Measurements from ENCODE around the gene TRIM66. TPM values are rescaled to one million over a fixed set of nuclear protein-coding genes. Genes with fewer than 3 reads are reported as not detected.

The TRIM66 gene
- total RNA-seq, 4 donors from 2014 or later = 11.7 to 19.7 (median 14.3) TPM

GRCh38 chr11:8720868-8721608, 38.6 kb upstream of the TRIM66 start:
- in situ Hi-C loops (cut with MboI; ENCODE audit: low pct_ligation_motif_present in 1 of 4, low pct_unique_long_range_greater_than_20kb in 1 of 4, low sequenced_read_pairs in 3 of 4) = no loop called here
- peak overlapping the region; percentile 81 to 93 (median 90) for H3K27ac ChIP-seq
- H3K36me3 ChIP-seq = peaks cover 0 to 2% (median 0%) of the 10 kb centered on the region in 4 donors
- peaks cover 52 to 86% (median 65%) of the 10 kb centered on the region in 4 donors for H3K4me1 ChIP-seq
- H3K4me3 ChIP-seq = no peak overlapping the region
- H3K9me3 ChIP-seq = no peaks in the 10 kb centered on the region
- H3K27me3 ChIP-seq = no peaks in the 10 kb centered on the region
- intact Hi-C loops (cut with DNase I; ENCODE audit: low total_unique reads) = no loop called here
- WGBS, 2 donors (ENCODE audit: low coverage in 1 of 2) = 32% methylated on average over 4 of the region's 5 CpGs; no CpG with 5 or more reads in 1 of the 2 donors
- peak; percentile 62 for DNase-seq
- TF ChIP-seq POLR2A (IDR thresholded peaks at IDR 0.05) (no peak), EP300 (IDR thresholded peaks at IDR 0.05; ENCODE audit: low read depth) (peak; percentile 36), POLR2AphosphoS5 (IDR thresholded peaks at IDR 0.05) (peak in 2 of 3 donors; percentile 46 to 58)
- TF ChIP-seq, protein P1, sequence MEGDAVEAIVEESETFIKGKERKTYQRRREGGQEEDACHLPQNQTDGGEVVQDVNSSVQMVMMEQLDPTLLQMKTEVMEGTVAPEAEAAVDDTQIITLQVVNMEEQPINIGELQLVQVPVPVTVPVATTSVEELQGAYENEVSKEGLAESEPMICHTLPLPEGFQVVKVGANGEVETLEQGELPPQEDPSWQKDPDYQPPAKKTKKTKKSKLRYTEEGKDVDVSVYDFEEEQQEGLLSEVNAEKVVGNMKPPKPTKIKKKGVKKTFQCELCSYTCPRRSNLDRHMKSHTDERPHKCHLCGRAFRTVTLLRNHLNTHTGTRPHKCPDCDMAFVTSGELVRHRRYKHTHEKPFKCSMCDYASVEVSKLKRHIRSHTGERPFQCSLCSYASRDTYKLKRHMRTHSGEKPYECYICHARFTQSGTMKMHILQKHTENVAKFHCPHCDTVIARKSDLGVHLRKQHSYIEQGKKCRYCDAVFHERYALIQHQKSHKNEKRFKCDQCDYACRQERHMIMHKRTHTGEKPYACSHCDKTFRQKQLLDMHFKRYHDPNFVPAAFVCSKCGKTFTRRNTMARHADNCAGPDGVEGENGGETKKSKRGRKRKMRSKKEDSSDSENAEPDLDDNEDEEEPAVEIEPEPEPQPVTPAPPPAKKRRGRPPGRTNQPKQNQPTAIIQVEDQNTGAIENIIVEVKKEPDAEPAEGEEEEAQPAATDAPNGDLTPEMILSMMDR (IDR thresholded peaks at IDR 0.05) = no peak

GRCh38 chr11:8720352-8720751, 37.9 kb upstream of the TRIM66 start:
- Histone ChIP-seq H3K4me1 (peaks cover 52 to 93% (median 69%) of the 10 kb centered on the region in 4 donors), H3K27me3 (no peaks in the 10 kb centered on the region), H3K9me3 (no peaks in the 10 kb centered on the region), H3K36me3 (peaks cover 0 to 9% (median under 1%) of the 10 kb centered on the region in 4 donors), H3K27ac (peak overlapping the region; percentile 81 to 93 (median 90)), H3K4me3 (no peak overlapping the region)
- DNase-seq = no peak
- no peak for TF ChIP-seq POLR2A (IDR thresholded peaks at IDR 0.05)
- no peak for TF ChIP-seq EP300 (IDR thresholded peaks at IDR 0.05; ENCODE audit: low read depth)
- TF ChIP-seq, protein P1 (IDR thresholded peaks at IDR 0.05) = no peak
- no peak for TF ChIP-seq POLR2AphosphoS5 (IDR thresholded peaks at IDR 0.05)
- 31% methylated on average over 3 of the region's 3 CpGs; no CpG with 5 or more reads in 1 of the 2 donors for WGBS, 2 donors (ENCODE audit: low coverage in 1 of 2)
- intact Hi-C loops (cut with DNase I; ENCODE audit: low total_unique reads) = no loop called here
- in situ Hi-C loops (cut with MboI; ENCODE audit: low pct_ligation_motif_present in 1 of 4, low pct_unique_long_range_greater_than_20kb in 1 of 4, low sequenced_read_pairs in 3 of 4) = no loop called here

DNA sequence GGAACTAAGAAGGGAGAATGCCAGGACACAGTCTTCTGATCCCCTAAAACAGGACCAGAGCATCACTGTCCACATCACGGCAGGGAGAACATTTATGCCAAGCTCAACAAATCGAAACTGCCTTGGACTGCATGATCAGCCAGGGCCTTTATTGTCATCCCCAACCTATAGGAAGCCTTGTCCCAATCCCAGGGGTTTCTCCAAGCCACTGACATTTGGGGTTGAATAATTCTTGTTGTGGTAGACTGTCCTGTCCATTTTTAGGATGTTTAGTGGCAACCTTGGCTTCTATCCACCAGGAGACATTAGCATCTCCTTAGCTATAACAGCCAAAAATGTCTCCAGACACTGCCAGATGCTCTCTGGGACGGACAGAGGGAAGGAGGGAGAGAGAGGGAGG, 37.3 kb upstream of the TRIM66 start:
- Histone ChIP-seq H3K4me1 (peaks cover 52 to 95% (median 69%) of the 10 kb centered on the region in 4 donors), H3K27ac (peak overlapping the region; percentile 81 to 93 (median 90)), H3K4me3 (no peak overlapping the region), H3K9me3 (no peaks in the 10 kb centered on the region), H3K36me3 (peaks cover 0 to 14% (median 3%) of the 10 kb centered on the region in 4 donors), H3K27me3 (no peaks in the 10 kb centered on the region)
- DNase-seq = no peak
- TF ChIP-seq POLR2AphosphoS5 (IDR thresholded peaks at IDR 0.05) = no peak
- TF ChIP-seq POLR2A (IDR thresholded peaks at IDR 0.05) = no peak
- TF ChIP-seq, protein P1 (IDR thresholded peaks at IDR 0.05) = no peak
- TF ChIP-seq EP300 (IDR thresholded peaks at IDR 0.05; ENCODE audit: low read depth) = no peak
- 60 to 61% methylated on average over 1 to 3 of the region's 3 CpGs for WGBS, 2 donors (ENCODE audit: low coverage in 1 of 2)
- in situ Hi-C loops (cut with MboI; ENCODE audit: low pct_ligation_motif_present in 1 of 4, low pct_unique_long_range_greater_than_20kb in 1 of 4, low sequenced_read_pairs in 3 of 4) (no loop called here), intact Hi-C loops (cut with DNase I; ENCODE audit: low total_unique reads) (no loop called here)

DNA sequence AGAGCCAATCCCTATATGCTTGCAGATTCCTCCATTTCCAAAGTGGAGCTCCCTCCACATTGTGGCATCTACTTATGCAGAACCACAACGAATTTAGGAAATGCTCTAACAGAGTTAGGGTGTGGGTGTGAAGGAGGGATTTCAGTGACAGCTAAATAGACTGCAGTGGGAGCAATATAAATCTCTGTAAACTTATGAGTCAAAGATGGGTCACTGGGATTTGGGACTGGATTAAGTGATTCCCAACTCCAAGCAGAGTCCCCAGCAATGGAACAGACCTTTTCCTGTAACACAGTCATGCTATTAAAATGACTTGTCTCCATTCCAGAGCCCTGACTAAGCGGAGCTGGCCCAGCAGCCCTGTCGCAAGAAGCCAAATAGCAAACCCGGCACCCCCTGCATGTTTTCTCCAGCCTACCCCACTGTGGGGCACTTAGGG, 36.8 kb upstream of the TRIM66 start:
- H3K4me1 ChIP-seq = peaks cover 52 to 92% (median 64%) of the 10 kb centered on the region in 4 donors
- H3K9me3 ChIP-seq = no peaks in the 10 kb centered on the region
- in situ Hi-C loops (cut with MboI; ENCODE audit: low pct_ligation_motif_present in 1 of 4, low pct_unique_long_range_greater_than_20kb in 1 of 4, low sequenced_read_pairs in 3 of 4) (no loop called here), intact Hi-C loops (cut with DNase I; ENCODE audit: low total_unique reads) (no loop called here)
- H3K36me3 ChIP-seq = peaks cover 0 to 14% (median 4%) of the 10 kb centered on the region in 4 donors
- 43 to 44% methylated on average over 1 to 4 of the region's 4 CpGs for WGBS, 2 donors (ENCODE audit: low coverage in 1 of 2)
- peak overlapping the region; percentile 81 to 93 (median 90) for H3K27ac ChIP-seq
- DNase-seq = peak; percentile 39
- TF ChIP-seq EP300 (IDR thresholded peaks at IDR 0.05; ENCODE audit: low read depth) (peak; percentile 51), POLR2AphosphoS5 (IDR thresholded peaks at IDR 0.05) (peak; percentile 53 to 73 (median 71)), POLR2A (IDR thresholded peaks at IDR 0.05) (no peak)
- TF ChIP-seq, protein P1 (IDR thresholded peaks at IDR 0.05) = no peak
- H3K4me3 ChIP-seq = no peak overlapping the region
- H3K27me3 ChIP-seq = no peaks in the 10 kb centered on the region
